8988T (cell line): ENCODE results near the gene KCNAB2.

Experiments used
- DNase-seq: peaks from one replicate; pipeline ENCODE4 v3.0.0; 2011

The KCNAB2 gene

GRCh38 chr1:6113116-6113515 lies 67.4 kb downstream of the KCNAB2 start:
- DNase-seq = no peak

- no peak for DNase-seq
Observed at GRCh38 chr1:6113745-6114144, 68.1 kb downstream of the KCNAB2 start.

- no peak for DNase-seq
Observed at GRCh38 chr1:6116137-6116536, 70.4 kb downstream of the KCNAB2 start.

GRCh38 chr1:6117064-6117463 lies 71.4 kb downstream of the KCNAB2 start:
- no peak for DNase-seq

GRCh38 chr1:6117624-6118023 lies 71.9 kb downstream of the KCNAB2 start:
- DNase-seq = no peak

- DNase-seq = no peak
Observed at GRCh38 chr1:6118415-6118814, 72.7 kb downstream of the KCNAB2 start.

GRCh38 chr1:6121021-6121421 lies 75.3 kb downstream of the KCNAB2 start:
- no peak for DNase-seq

GRCh38 chr1:6121651-6122370 lies 76.1 kb downstream of the KCNAB2 start:
- no peak for DNase-seq

- DNase-seq = no peak
Observed at GRCh38 chr1:6123083-6123482, 77.4 kb downstream of the KCNAB2 start.

- no peak for DNase-seq
Observed at GRCh38 chr1:6123816-6124215, 78.1 kb downstream of the KCNAB2 start.

GRCh38 chr1:6124341-6124740 lies 78.7 kb downstream of the KCNAB2 start:
- no peak for DNase-seq

GRCh38 chr1:6124746-6125365 lies 79.2 kb downstream of the KCNAB2 start:
- no peak for DNase-seq

GRCh38 chr1:6125366-6125765 lies 79.7 kb downstream of the KCNAB2 start:
- no peak for DNase-seq

- no peak for DNase-seq
Observed at GRCh38 chr1:6126028-6126427, 80.3 kb downstream of the KCNAB2 start.

- no peak for DNase-seq
Observed at GRCh38 chr1:6126521-6127067, 80.9 kb downstream of the KCNAB2 start.

- peak; percentile 83 for DNase-seq
Observed at GRCh38 chr1:6127587-6128163, 82.0 kb downstream of the KCNAB2 start.

- no peak for DNase-seq
Observed at GRCh38 chr1:6128276-6129081, 82.8 kb downstream of the KCNAB2 start.

- DNase-seq = no peak
Observed at GRCh38 chr1:6129313-6129712, 83.6 kb downstream of the KCNAB2 start.

GRCh38 chr1:6130036-6130435 lies 84.3 kb downstream of the KCNAB2 start:
- DNase-seq = no peak

- DNase-seq = no peak
Observed at GRCh38 chr1:6130596-6130995, 84.9 kb downstream of the KCNAB2 start.

- no peak for DNase-seq
Observed at GRCh38 chr1:6131561-6131960, 85.9 kb downstream of the KCNAB2 start.

- no peak for DNase-seq
Observed at GRCh38 chr1:6133146-6133895, 87.6 kb downstream of the KCNAB2 start.

- DNase-seq = no peak
Observed at GRCh38 chr1:6134206-6134605, 88.5 kb downstream of the KCNAB2 start.
